Natural killer cell treated with Interleukin-12 subunit alpha and Interleukin-12 subunit beta and Interleukin-15 and Interleukin-18, amount 100 ng/mL, for 72 hours (primary cell): Measurements from ENCODE around the gene ARHGEF2. TPM values are rescaled to one million over a fixed set of nuclear protein-coding genes. Genes with fewer than 3 reads are reported as not detected.

Source experiments
- ATAC-seq, 2 donors: fragments of 150-1000 bp; cut with Tn5 transposase in 1 of 2; sonication (Bioruptor Pico), chemical (Tn5 transposase) in 1 of 2; 2 replicates each; pipeline ENCODE4 v1.10.0; 2021
- DNase-seq: peaks from one replicate; pipeline ENCODE4 v3.0.0; 2022; ENCODE audit warnings: low spot score
- H3K27ac Mint-ChIP-seq, 2 donors: 1 replicate in 1 of 2; 2 replicates in 1 of 2; pipeline ENCODE4 v1.8.0; 2022; ENCODE audit warnings: mixed read lengths in 2 of 2, mild to moderate bottlenecking in 1 of 2, moderate library complexity in 1 of 2
- H3K27me3 Mint-ChIP-seq, 2 donors: 1 replicate in 1 of 2; 2 replicates in 1 of 2; pipeline ENCODE4 v1.8.0; 2022; ENCODE audit warnings: mixed read lengths in 2 of 2
- H3K36me3 Mint-ChIP-seq: one replicate; pipeline ENCODE4 v1.8.0; 2022; ENCODE audit warnings: mixed read lengths
- H3K4me1 Mint-ChIP-seq, 2 donors: 1 replicate in 1 of 2; 2 replicates in 1 of 2; pipeline ENCODE4 v1.8.0; 2022; ENCODE audit warnings: low read depth in 2 of 2, mixed read lengths in 2 of 2, mild to moderate bottlenecking in 1 of 2
- H3K4me3 Mint-ChIP-seq: one replicate; pipeline ENCODE4 v1.8.0; 2022; ENCODE audit warnings: mixed read lengths
- H3K9me3 Mint-ChIP-seq: 2 replicates; pipeline ENCODE4 v1.8.0; 2022; ENCODE audit warnings: mixed read lengths
- total RNA-seq, 2 donors: library from RNA; stranded (reverse); gene quantifications; one replicate each; pipeline ENCODE4 v1.2.3, GENCODE V29; 2022

ARHGEF2 gene
- total RNA-seq, 2 donors from 2014 or later = 205 to 234 TPM

DNA sequence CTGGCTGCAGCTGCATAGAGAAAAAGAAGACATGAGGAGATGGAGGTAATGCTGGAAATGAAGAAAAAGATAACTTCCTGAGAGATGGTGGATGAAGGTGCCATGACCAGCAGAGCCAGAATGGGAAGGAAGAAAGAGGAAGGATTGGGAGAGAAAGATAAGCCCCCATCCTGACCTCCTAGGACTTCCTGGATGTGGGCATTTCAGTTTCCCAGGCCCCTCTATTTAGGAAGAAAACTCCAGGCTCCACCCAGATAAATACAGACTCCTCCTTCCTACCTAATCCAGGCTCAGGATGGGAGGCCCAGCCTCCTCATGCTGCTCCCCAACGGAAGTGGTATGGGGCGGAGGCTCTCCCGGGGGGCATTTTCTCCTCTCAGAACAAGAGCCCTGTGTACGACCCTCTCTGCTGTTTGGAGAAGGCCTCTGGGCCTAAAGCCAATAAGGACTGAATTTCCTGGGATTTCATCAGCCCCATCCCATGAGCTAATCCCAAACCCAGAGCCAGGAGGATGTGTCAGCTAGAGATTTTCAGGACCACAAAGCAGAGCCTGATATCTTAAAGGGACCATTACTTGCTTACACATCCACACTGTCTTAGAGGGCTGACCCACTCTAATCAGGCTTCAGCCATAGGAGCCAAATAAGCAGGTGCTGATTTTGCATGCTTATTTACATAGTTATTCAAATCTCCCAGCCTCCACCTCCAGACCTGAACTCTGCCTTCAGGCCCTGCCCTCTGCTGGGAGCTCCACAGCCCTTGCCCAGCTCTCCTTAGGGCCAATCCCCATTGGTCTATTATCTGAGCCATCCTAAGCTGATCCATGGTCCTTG, 5.1 kb upstream of the ARHGEF2 start:
- H3K36me3 Mint-ChIP-seq = no peaks in the 10 kb centered on the region
- H3K4me1 Mint-ChIP-seq = peaks cover 36 to 40% of the 10 kb centered on the region in 2 donors
- no peaks in the 10 kb centered on the region for H3K9me3 Mint-ChIP-seq
- ATAC-seq = no peak
- no peak overlapping the region for H3K4me3 Mint-ChIP-seq
- no peaks in the 10 kb centered on the region for H3K27me3 Mint-ChIP-seq
- H3K27ac Mint-ChIP-seq = peak overlapping the region; percentile 87 to 92
- no peak for DNase-seq

DNA sequence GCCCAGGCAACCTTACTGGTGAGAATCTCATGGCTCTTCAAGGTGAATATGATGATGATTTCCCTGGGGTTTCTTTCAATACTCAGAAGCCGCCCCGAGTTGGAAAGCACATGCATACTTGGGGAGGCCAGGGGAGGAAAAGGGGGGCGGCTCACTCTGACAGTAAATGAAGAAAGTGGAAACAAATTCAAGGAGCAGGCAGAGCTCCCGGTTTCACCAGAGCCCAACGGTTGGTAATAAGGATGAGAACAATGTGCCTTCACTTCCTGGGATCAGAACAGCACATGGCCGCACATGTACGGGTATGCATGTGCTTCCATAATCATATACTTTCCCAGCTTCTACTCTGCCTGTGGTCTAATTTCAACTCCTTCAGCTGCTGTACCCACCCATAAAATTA, 3.8 kb upstream of the ARHGEF2 start:
- no peaks in the 10 kb centered on the region for H3K9me3 Mint-ChIP-seq
- peak overlapping the region; percentile 87 to 92 for H3K27ac Mint-ChIP-seq
- no peak for DNase-seq
- H3K36me3 Mint-ChIP-seq = peaks cover 5% of the 10 kb centered on the region
- H3K4me1 Mint-ChIP-seq = peaks cover 41 to 44% of the 10 kb centered on the region in 2 donors
- no peaks in the 10 kb centered on the region for H3K27me3 Mint-ChIP-seq
- H3K4me3 Mint-ChIP-seq = no peak overlapping the region
- ATAC-seq = no peak

DNA sequence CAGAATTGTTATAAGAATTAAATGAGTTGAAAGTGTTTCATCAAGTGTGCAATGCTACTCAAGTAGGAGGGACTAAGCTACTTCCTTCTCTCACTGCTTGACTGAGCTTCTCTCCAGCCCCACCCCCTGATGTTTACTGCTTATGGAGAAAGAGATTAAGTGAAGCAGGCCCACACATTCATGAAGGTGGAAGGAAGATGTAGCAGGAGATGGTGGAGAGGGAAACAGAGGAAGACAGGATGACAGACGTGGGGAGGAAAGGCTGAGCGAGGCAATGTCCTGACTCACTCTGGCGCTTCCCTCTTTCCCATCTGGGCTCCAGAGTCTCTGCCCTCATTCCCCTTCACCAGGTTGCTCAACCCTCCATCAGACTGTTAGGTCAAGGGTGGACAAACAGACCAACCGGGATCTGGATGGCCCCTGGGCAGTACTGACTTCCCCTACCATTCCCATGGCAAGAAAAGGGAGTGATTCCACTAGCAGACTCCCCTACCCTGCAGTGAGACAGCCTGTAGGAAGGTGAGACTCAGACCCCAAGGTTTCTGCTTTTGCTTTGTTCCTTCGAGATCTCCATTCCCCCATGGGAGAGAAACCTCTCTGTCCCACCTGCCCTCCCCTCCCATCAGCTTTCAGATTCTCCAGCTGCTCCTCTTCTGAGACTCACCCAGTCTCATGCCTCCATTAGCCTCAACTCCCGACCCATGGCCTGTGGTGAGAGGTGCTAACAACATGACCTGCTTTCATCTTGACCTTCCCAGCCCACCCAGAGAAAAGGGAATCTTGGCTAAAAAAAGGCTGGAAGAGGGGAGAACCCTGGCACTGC, 3.1 kb upstream of the ARHGEF2 start:
- ATAC-seq (no peak), DNase-seq (no peak)
- H3K27ac Mint-ChIP-seq = peak overlapping the region; percentile 87 to 92
- H3K36me3 Mint-ChIP-seq = peaks cover 5% of the 10 kb centered on the region
- peak overlapping the region; percentile 92 for H3K4me3 Mint-ChIP-seq
- no peaks in the 10 kb centered on the region for H3K27me3 Mint-ChIP-seq
- H3K4me1 Mint-ChIP-seq = peaks cover 47 to 50% of the 10 kb centered on the region in 2 donors
- no peaks in the 10 kb centered on the region for H3K9me3 Mint-ChIP-seq

DNA sequence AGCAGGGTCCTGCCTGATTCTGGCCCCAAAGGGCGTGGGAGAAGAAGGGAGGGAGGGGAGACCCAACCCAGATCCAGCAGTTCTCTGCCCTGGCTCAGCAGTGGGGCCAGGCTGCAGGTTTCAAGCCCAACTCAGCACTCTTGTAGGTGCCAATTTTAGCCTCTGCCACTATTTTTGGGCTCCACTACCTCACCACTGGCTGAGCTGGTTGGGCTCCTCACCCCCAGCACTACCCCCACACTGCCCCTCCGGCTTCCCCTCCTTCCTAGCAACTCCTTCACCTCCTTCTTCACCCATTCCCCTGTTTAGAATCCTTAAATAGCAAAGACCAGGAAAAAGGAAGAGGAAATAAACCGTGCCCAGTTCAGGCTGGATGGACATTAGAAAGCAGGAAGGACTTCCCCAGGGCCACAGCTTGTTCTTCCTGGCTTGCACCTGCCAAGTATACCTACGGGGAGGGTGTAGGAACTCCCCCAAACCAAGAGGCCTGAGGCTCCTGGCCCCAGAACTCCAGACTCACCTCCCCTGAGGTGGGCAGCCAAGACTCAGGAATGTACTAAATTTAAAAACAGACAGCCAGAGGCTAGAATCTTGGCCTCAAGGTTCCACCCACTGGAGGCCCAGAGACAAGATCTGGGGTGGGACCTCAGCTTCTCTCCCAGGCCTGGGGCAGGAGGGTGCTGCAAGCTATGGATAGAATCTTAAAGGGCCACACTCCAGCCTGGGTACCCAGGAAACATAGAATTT, 1.4 kb upstream of the ARHGEF2 start:
- H3K4me1 Mint-ChIP-seq = peaks cover 64 to 66% of the 10 kb centered on the region in 2 donors
- H3K27me3 Mint-ChIP-seq = no peaks in the 10 kb centered on the region
- H3K4me3 Mint-ChIP-seq = peak overlapping the region; percentile 92
- no peak for DNase-seq
- H3K9me3 Mint-ChIP-seq = no peaks in the 10 kb centered on the region
- no peak for ATAC-seq
- peak overlapping the region; percentile 87 to 92 for H3K27ac Mint-ChIP-seq
- H3K36me3 Mint-ChIP-seq = peaks cover 5% of the 10 kb centered on the region

DNA sequence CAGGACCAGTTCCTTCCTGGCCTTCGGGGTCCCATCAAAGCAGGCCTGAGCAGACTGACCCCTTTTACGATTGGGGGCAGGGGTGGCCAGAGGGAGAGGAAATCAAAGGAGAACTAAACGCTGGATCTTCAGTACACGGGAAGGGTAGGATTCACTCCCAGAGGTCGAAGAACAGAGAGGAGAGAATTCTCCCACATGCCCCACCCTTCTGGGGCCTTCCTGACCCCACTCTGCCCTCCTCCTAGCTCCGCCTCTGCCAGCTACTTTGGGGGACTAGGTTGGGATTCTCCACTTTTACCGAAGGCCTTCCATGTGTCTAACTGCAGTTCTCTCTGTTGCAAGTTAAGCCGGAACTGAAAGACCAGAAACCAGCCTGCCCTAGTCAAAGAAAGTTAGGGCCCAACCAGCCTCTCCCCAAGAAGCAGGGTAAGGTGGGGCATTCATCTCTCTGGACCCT, 654 bp upstream of the ARHGEF2 start:
- DNase-seq = peak; percentile 72
- H3K36me3 Mint-ChIP-seq = peaks cover 5% of the 10 kb centered on the region
- H3K27me3 Mint-ChIP-seq = no peaks in the 10 kb centered on the region
- peak overlapping the region; percentile 87 to 92 for H3K27ac Mint-ChIP-seq
- peak overlapping the region; percentile 92 for H3K4me3 Mint-ChIP-seq
- peak in 1 of 2 donors; percentile 55 for ATAC-seq
- no peaks in the 10 kb centered on the region for H3K9me3 Mint-ChIP-seq
- peaks cover 72% of the 10 kb centered on the region in 2 donors for H3K4me1 Mint-ChIP-seq

DNA sequence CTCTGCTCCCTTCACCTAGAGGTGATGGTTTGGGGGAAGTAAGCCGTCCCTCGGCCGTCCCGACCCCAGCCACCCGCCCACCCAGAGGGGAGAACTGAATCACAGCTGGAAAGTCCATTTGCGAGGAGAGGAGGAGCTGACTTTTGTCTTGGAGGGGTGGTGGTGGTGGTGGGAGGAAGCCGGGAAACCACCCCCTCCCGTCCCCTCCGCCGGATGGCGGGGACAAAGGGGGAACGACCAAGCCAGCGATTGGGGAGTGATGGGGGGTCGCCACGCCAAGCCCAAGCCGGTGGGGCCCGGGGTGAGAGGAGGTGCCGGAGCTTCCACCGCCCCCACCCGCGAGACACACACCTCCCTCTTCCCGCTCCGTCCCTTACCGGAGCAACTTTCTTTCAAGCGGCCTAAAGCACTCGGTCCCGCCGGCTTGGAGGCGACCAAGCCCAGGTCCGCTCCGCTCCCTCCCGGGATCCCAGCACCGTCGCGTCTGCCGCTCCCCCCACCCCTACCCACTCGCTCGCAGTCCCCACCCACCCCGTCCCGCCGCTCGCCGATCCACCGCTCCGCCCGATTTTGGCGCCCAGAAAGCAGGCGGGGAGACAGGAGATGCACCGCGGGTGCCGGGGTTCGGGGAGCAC, 540 bp downstream of the ARHGEF2 start:
- no peaks in the 10 kb centered on the region for H3K27me3 Mint-ChIP-seq
- H3K27ac Mint-ChIP-seq = peak overlapping the region; percentile 87 to 92
- no peaks in the 10 kb centered on the region for H3K9me3 Mint-ChIP-seq
- peak overlapping the region; percentile 92 for H3K4me3 Mint-ChIP-seq
- H3K4me1 Mint-ChIP-seq = peaks cover 74% of the 10 kb centered on the region in 2 donors
- peaks cover 11% of the 10 kb centered on the region for H3K36me3 Mint-ChIP-seq
- peak; percentile 81 for DNase-seq
- peak; percentile 48 to 75 for ATAC-seq

DNA sequence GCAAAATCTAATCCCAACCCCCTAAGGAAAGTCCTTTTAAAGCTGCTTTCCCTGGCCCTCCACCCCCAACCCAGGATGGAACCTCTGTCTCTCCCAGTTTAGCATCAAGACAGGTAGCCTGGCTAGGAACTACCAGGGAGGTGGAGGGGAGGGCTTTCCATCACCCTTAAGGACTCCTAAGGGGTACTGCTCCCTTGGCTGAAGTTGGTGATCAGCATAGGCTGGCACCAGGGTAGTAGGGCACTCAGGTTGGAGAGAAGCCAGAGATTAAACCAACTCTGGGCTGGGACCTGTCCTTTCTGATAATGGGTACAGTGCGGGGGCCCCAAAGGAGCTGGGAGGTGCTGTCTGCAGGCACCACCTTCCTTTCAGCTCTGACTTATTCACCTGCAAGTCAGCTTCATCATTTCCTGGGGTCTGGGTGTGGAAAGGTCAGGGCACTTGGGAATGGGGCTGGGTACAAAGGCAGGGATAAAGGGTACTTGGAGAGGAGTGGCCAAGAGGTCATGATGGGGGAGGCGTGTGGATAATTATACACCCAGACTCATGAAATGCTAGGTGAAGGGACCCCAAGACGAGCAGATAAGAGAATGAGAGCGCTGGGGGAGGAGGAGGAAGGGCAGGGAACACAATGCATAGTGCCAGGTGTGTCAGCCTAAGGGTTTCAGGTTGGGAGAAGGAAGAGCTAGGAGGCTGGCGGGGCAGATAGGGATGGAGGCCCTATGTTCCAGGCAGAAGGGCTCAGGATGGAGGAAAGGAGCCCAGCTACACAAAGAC, 1.2 kb downstream of the ARHGEF2 start:
- peaks cover 76 to 81% of the 10 kb centered on the region in 2 donors for H3K4me1 Mint-ChIP-seq
- peak overlapping the region; percentile 87 to 92 for H3K27ac Mint-ChIP-seq
- peak overlapping the region; percentile 92 for H3K4me3 Mint-ChIP-seq
- no peak for ATAC-seq
- H3K9me3 Mint-ChIP-seq = no peaks in the 10 kb centered on the region
- H3K36me3 Mint-ChIP-seq = peaks cover 12% of the 10 kb centered on the region
- no peak for DNase-seq
- no peaks in the 10 kb centered on the region for H3K27me3 Mint-ChIP-seq

DNA sequence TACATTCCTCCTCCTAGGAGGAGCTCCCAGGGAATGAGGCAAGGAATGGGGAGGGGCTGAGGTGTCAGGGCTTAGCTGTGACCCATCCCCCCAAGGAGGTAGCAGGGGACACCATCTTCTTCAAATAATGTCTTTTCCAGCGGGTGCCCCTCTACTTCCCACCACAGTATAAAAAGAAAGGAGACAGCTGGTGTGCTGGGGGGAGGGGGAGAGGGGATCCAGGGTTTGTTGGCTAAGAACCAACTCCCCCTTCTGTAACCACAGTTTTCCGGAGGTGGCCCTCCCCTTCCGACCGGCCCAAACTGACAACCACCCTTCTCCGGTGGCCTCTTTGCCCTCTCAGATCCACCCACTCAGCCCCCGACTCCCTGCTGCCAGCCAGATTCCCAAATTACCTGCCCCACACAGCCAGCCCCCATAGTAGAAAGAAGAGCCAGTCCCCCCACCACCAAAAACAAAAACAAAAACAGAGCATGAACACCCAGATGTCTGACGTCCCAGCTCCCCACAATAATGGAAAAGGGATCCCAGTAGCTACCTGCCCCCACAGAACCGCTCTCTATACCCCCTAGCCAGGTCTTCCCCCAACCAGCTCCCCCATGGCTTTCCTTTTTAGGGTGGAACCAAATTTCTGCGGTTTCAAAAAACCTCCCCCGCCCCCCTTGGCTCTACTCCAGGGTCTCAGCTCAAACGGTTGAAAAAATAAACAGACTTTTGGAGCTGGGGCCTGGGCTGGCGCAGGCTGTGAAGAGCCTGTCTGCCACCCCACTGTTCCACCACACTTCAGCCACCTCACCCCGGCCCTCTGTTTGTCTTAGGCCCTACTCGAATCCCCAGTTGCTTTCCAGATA, 2.1 kb downstream of the ARHGEF2 start:
- ATAC-seq = peak; percentile 24 to 30
- Mint-ChIP-seq H3K27ac (peak overlapping the region; percentile 87 to 92), H3K4me1 (peaks cover 76 to 80% of the 10 kb centered on the region in 2 donors), H3K36me3 (peaks cover 12% of the 10 kb centered on the region), H3K9me3 (no peaks in the 10 kb centered on the region), H3K27me3 (no peaks in the 10 kb centered on the region), H3K4me3 (peak overlapping the region; percentile 92)
- peak; percentile 83 for DNase-seq

DNA sequence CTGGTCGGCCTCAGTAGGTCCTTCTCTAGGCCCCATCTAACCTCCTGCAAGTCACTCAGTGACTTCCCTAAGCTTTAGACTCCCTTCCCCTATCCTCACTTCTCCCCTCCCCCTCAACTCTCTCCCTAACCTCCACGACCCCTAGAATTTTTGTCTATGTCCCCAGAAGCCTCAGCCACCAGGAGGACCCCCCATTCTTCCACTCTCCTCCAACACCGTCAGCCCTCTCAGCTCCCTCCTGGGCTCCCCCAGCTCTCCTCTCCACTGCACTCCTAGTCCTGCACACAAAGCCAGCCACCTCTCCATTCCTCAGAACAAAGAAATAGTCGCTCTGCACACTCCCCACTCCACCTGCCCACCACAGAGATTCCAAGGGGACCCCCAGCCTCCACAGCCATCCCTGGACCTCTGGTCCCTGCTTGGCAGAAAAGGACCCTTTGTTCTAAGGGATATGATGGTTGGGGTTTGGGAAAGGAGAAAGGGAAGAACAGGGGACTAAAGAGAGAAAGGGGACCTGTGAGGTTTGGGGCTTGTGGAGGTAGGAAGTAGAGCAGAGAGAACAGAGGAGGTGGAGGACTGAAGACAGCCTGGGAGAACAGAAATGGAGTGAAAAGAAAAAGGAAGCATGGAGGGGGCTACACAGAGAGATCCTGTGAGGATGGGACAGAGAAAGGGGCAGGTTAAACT, 2.8 kb downstream of the ARHGEF2 start:
- DNase-seq (no peak), ATAC-seq (no peak)
- Mint-ChIP-seq H3K4me3 (peak overlapping the region; percentile 92), H3K4me1 (peaks cover 76 to 80% of the 10 kb centered on the region in 2 donors), H3K27ac (peak overlapping the region; percentile 87 to 92), H3K9me3 (no peaks in the 10 kb centered on the region), H3K27me3 (no peaks in the 10 kb centered on the region), H3K36me3 (peaks cover 12% of the 10 kb centered on the region)

DNA sequence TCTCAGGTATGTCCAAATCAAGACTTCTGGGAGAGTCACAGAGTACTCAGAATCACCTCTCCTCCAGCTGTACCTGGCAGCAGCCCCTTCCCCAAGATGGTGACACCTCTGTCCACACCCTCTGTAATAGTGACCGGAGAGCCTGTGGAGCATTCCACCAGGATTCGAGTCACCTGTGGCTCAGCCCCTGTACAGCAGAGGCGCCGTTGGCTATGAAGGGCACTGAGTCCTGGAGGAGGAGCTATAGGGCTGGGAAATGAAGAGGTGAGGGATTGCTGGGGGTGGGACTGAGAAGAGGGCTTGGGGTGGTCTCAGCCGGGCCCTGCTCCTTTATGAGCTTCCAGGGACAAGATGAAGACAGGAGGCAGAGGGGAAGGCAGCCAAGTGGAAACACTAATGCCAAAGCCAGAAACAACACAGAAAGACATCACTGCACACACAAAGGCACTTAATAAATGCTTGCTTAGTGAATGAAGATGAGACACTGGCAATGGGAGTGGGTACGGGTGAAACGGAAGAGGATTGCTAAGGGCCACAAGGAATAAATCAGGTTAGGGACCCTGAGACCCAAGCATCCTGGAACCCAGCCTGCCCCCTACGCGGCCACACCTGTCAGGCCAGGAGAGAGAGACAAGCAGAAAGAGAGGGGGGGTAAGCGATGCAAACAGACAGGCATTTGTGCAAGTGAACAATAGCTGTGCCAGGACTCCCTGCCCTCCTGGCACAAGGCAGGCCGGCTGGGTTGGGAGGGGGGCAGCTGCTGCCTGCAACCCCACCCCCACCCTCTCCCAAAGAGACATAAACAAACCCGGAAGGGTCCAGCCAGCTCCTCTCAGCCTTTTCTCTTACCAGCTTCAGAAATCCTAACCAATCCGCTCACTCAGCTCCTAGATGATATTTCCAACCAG, 3.9 kb downstream of the ARHGEF2 start:
- ATAC-seq (no peak), DNase-seq (no peak)
- Mint-ChIP-seq H3K9me3 (no peaks in the 10 kb centered on the region), H3K4me1 (peaks cover 76 to 80% of the 10 kb centered on the region in 2 donors), H3K4me3 (peak overlapping the region; percentile 92), H3K27ac (peak overlapping the region; percentile 87 to 92), H3K27me3 (no peaks in the 10 kb centered on the region), H3K36me3 (peaks cover 17% of the 10 kb centered on the region)

DNA sequence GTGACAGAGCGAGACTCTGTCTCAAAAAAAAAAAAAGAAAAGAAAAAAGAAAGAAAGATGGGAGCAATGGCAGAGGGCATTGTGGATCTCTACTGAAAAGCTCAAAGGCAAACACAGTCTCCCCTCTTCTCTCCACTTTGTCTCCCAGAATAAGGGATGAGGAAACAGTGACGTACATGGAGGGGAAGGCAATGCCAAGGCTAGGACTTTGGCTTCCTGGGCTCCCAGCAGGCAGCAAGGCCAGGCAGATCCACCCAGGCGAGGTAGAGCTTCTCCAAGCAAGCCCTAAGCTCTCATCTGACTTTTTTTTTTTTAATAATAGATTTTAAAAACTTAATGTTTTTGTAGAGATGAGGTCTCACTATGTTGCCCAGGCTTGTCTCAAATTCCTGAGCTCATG, 4.6 kb downstream of the ARHGEF2 start:
- peak overlapping the region; percentile 92 for H3K4me3 Mint-ChIP-seq
- DNase-seq = no peak
- H3K36me3 Mint-ChIP-seq = peaks cover 17% of the 10 kb centered on the region

More for the DNA sequence above, 4.6 kb downstream of the ARHGEF2 start:
- ATAC-seq = no peak
- H3K27ac Mint-ChIP-seq = peak overlapping the region; percentile 95 to 96
- H3K4me1 Mint-ChIP-seq = peaks cover 77 to 84% of the 10 kb centered on the region in 2 donors
- H3K9me3 Mint-ChIP-seq = no peaks in the 10 kb centered on the region
- H3K27me3 Mint-ChIP-seq = no peaks in the 10 kb centered on the region
